IMR-90 (cell line): ENCODE data around the gene C15orf39. TPM values are rescaled to one million over a fixed set of nuclear protein-coding genes. Genes with fewer than 3 reads are reported as not detected.

ENCODE experiments used
- ATAC-seq: fragments of 200-7000 bp; cut with Tn5 transposase; 2 replicates; pipeline ENCODE4 v1.9.1; 2020; ENCODE audit warnings: low read depth, mild to moderate bottlenecking, moderate library complexity
- BruUV-seq: library from RNA; stranded (reverse); fragments of 400-500 nt; replicated peaks from 2 replicates; lab custom pipeline; 2021; lab: Mats Ljungman, UMichigan
- CTCF ChIA-PET: fragments of 300-600 bp; formaldehyde crosslinking; extraction: SDS; loops from one replicate; lab custom pipeline; 2021; ENCODE audit warnings: antibody characterized with exemption; lab: Yijun Ruan, JAX
- POLR2A ChIA-PET: fragments of 300-600 bp; sonication (Branson Sonifier 250); formaldehyde crosslinking; loops from one replicate; lab custom pipeline; 2022; ENCODE audit warnings: antibody characterized with exemption; ENCODE audit not compliant: unreplicated experiment; lab: Charles Lee
- DNase-seq: peaks from one replicate; pipeline ENCODE4 v3.0.0; 2013
- H2AFZ ChIP-seq: replicated peaks from 2 replicates; pipeline ENCODE3; 2013; ENCODE audit warnings: low read length, mild to moderate bottlenecking; ENCODE audit not compliant: poor library complexity
- H2AK5ac ChIP-seq: 2 replicates; pipeline ENCODE4 v1.6.1; 2013; ENCODE audit warnings: low read depth, low read length, inconsistent platforms
- H2AK9ac ChIP-seq: replicated peaks from 2 replicates; pipeline ENCODE3; 2013; ENCODE audit warnings: mild to moderate bottlenecking, low read depth, low read length, moderate library complexity; ENCODE audit not compliant: poor library complexity
- H2BK120ac ChIP-seq: 2 replicates; pipeline ENCODE4 v1.6.1; 2013; ENCODE audit warnings: low read depth, low read length, inconsistent platforms
- H2BK15ac ChIP-seq: 3 replicates; pipeline ENCODE4 v1.6.1; 2013; ENCODE audit warnings: low read depth, low read length, inconsistent platforms
- H2BK20ac ChIP-seq: 2 replicates; pipeline ENCODE4 v1.6.1; 2013; ENCODE audit warnings: low read depth, mild to moderate bottlenecking, inconsistent platforms, low read length, moderate library complexity
- H2BK5ac ChIP-seq: 2 replicates; pipeline ENCODE4 v1.6.1; 2013; ENCODE audit warnings: mild to moderate bottlenecking, low read depth, low read length, inconsistent platforms; ENCODE audit not compliant: poor library complexity, severe bottlenecking
- H3K14ac ChIP-seq: replicated peaks from 2 replicates; pipeline ENCODE4 v1.6.1; 2013; ENCODE audit warnings: low read depth, low read length, inconsistent platforms
- H3K18ac ChIP-seq: 2 replicates; pipeline ENCODE4 v1.6.1; 2013; ENCODE audit warnings: low read depth, low read length, control low read depth
- H3K23ac ChIP-seq: 2 replicates; pipeline ENCODE4 v1.6.1; 2013; ENCODE audit warnings: low read depth, low read length, inconsistent platforms
- H3K27ac ChIP-seq: 2 replicates; pipeline ENCODE4 v1.5.1; 2013; ENCODE audit warnings: mild to moderate bottlenecking, control low read depth, low read length; ENCODE audit not compliant: insufficient read depth
- H3K27me3 ChIP-seq: 2 replicates; pipeline ENCODE4 v1.6.1; 2013; ENCODE audit warnings: low read length; ENCODE audit not compliant: control insufficient read depth, insufficient read depth
- H3K36me3 ChIP-seq: 2 replicates; pipeline ENCODE4 v1.6.1; 2013; ENCODE audit warnings: low read length, mixed read lengths; ENCODE audit not compliant: control insufficient read depth, insufficient read depth
- H3K4ac ChIP-seq: 2 replicates; pipeline ENCODE4 v1.6.1; 2013; ENCODE audit warnings: low read depth, low read length, inconsistent platforms
- H3K4me1 ChIP-seq: 2 replicates; pipeline ENCODE4 v1.6.1; 2013; ENCODE audit warnings: low read length, mixed read lengths; ENCODE audit not compliant: control insufficient read depth, insufficient read depth
- H3K4me2 ChIP-seq: 2 replicates; pipeline ENCODE4 v1.6.1; 2013; ENCODE audit warnings: low read depth, mild to moderate bottlenecking, control low read depth, low read length, moderate library complexity
- H3K4me3 ChIP-seq: 2 replicates; pipeline ENCODE4 v1.5.1; 2013; ENCODE audit warnings: low read depth, mild to moderate bottlenecking, control low read depth, low read length, moderate library complexity; ENCODE audit not compliant: insufficient read depth
- H3K56ac ChIP-seq: 2 replicates; pipeline ENCODE4 v1.6.1; 2013; ENCODE audit warnings: low read length, inconsistent platforms; ENCODE audit not compliant: insufficient read depth; ENCODE audit errors: extremely low read depth
- H3K79me1 ChIP-seq, 2 experiments: 2 replicates each; pipeline ENCODE4 v1.6.1; 2013; ENCODE audit warnings: low read length in 2 of 2, inconsistent platforms in 1 of 2, low read depth in 1 of 2
- H3K9ac ChIP-seq: 2 replicates; pipeline ENCODE4 v1.6.1; 2013; ENCODE audit warnings: low read depth, low read length, control low read depth
- H3K9me1 ChIP-seq: 2 replicates; pipeline ENCODE4 v1.6.1; 2013; ENCODE audit warnings: low read length, inconsistent platforms; ENCODE audit not compliant: insufficient read depth
- H3K9me3 ChIP-seq: 2 replicates; pipeline ENCODE4 v1.6.1; 2013; ENCODE audit warnings: low read length; ENCODE audit not compliant: control insufficient read depth, insufficient read depth
- H4K20me1 ChIP-seq: 2 replicates; pipeline ENCODE4 v1.6.1; 2013; ENCODE audit warnings: low read length, inconsistent platforms; ENCODE audit not compliant: insufficient read depth
- H4K5ac ChIP-seq: 2 replicates; pipeline ENCODE4 v1.6.1; 2013; ENCODE audit warnings: mild to moderate bottlenecking, low read depth, low read length, control low read depth
- H4K8ac ChIP-seq, 2 experiments: 2 replicates each; pipeline ENCODE4 v1.6.1; 2013; ENCODE audit warnings: low read depth in 2 of 2, low read length in 2 of 2, control low read depth in 1 of 2, inconsistent platforms in 1 of 2
- H4K91ac ChIP-seq: 2 replicates; pipeline ENCODE4 v1.6.1; 2013; ENCODE audit warnings: low read depth, low read length, inconsistent platforms; ENCODE audit not compliant: insufficient read depth
- BHLHE40 ChIP-seq: fragments of 150-350 bp; IDR thresholded peaks from 2 replicates; pipeline ENCODE4 v1.6.1; 2016; ENCODE audit warnings: mild to moderate bottlenecking, low read depth, low read length
- CEBPB ChIP-seq: IDR thresholded peaks from 2 replicates; pipeline ENCODE4 v1.6.1; 2012; ENCODE audit warnings: low read depth, low read length, improper control_type of control experiment
- FOS ChIP-seq: fragments of 150-350 bp; IDR thresholded peaks from 2 replicates; pipeline ENCODE4 v1.6.1; 2016; ENCODE audit warnings: low read depth, low read length
- MAFK ChIP-seq: IDR thresholded peaks from 2 replicates; pipeline ENCODE4 v1.6.1; 2012; ENCODE audit warnings: low read depth, low read length, improper control_type of control experiment
- MAZ ChIP-seq: IDR thresholded peaks from 2 replicates; pipeline ENCODE4 v1.6.1; 2012; ENCODE audit warnings: low read depth, mild to moderate bottlenecking, low read length, improper control_type of control experiment, moderate library complexity, borderline replicate concordance
- MXI1 ChIP-seq: IDR thresholded peaks from 2 replicates; pipeline ENCODE4 v1.6.1; 2012; ENCODE audit warnings: low read depth, mild to moderate bottlenecking, low read length, moderate library complexity, borderline replicate concordance
- NFE2L2 ChIP-seq: fragments of 150-350 bp; IDR thresholded peaks from 2 replicates; pipeline ENCODE4 v1.6.1; 2016; ENCODE audit warnings: low read depth, mild to moderate bottlenecking, low read length
- RAD21 ChIP-seq: IDR thresholded peaks from 2 replicates; pipeline ENCODE4 v1.6.1; 2012; ENCODE audit warnings: low read length, improper control_type of control experiment
- RCOR1 ChIP-seq: IDR thresholded peaks from 2 replicates; pipeline ENCODE4 v1.6.1; 2012; ENCODE audit warnings: mild to moderate bottlenecking, low read length, improper control_type of control experiment; ENCODE audit not compliant: insufficient replicate concordance
- RFX5 ChIP-seq: IDR thresholded peaks from 2 replicates; pipeline ENCODE4 v1.8.0; 2012; ENCODE audit warnings: low read depth, mild to moderate bottlenecking, low read length, moderate library complexity
- SMC3 ChIP-seq: fragments of 150-350 bp; IDR thresholded peaks from 2 replicates; pipeline ENCODE4 v1.6.1; 2016; ENCODE audit warnings: low read depth, mild to moderate bottlenecking, antibody characterized with exemption, low read length, moderate library complexity
- WGBS, 2 experiments: methylation state at CpG; one replicate each; pipeline versions ENCODE4 v1.1.5 to v1.1.7; 2013; ENCODE audit warnings: missing lambda C conversion rate in 2 of 2; ENCODE audit not compliant: insufficient read length in 1 of 2; ENCODE audit errors: extremely low coverage in 2 of 2; 5-methylcytosine and 5-hydroxymethylcytosine counted together
- dilution Hi-C: fragments of 300-500 bp; cut with HindIII; formaldehyde crosslinking; loops from one replicate; pipeline ENCODE4 v1.14.3; 2018; ENCODE audit warnings: low sequenced_read_pairs; ENCODE audit not compliant: unreplicated experiment
- in situ Hi-C: fragments of 300-500 bp; cut with MboI; formaldehyde crosslinking; loops from 3 replicates; pipeline ENCODE4 v1.14.3; 2019; ENCODE audit warnings: low sequenced_read_pairs, inconsistent platforms, mixed read lengths
- intact Hi-C: fragments of 100-400 bp; cut with micrococcal nuclease; formaldehyde crosslinking; loops from 2 replicates; pipeline ENCODE4 v1.10.0; 2022
- polyA plus RNA-seq, 3 experiments: library from polyadenylated mRNA; depleted of rRNA; stranded (reverse); fragments of >200 nt; gene quantifications; 2 replicates each; pipeline ENCODE4 v1.2.3, GENCODE V29; 2012; ENCODE audit warnings: low replicate concordance in 1 of 3
- total RNA-seq: library from RNA; depleted of rRNA; stranded (reverse); fragments of >200 nt; gene quantifications from 2 replicates; pipeline ENCODE4 v1.2.3, GENCODE V29; 2012
- TF ChIP-seq, protein P1 (sequence below): fragments of 150-350 bp; IDR thresholded peaks from 2 replicates; pipeline ENCODE4 v1.6.1; 2017; ENCODE audit warnings: mild to moderate bottlenecking, antibody characterized with exemption, low read length, low read depth
- TF ChIP-seq, protein P2 (sequence below): fragments of 150-350 bp; IDR thresholded peaks from 2 replicates; pipeline ENCODE4 v1.6.1; 2016; ENCODE audit warnings: low read depth, mild to moderate bottlenecking, low read length, moderate library complexity, borderline replicate concordance
- TF ChIP-seq, protein P3 (sequence below): conservative IDR thresholded peaks from 2 replicates; pipeline ENCODE4 v1.5.1; 2012; ENCODE audit warnings: mild to moderate bottlenecking, low read depth, low read length, improper control_type of control experiment

Gene C15orf39
- total and polyA plus RNA-seq, 2 of the 4 experiments (the other 2 are of a cell fraction), result 1.3 to 5.7 TPM

DNA sequence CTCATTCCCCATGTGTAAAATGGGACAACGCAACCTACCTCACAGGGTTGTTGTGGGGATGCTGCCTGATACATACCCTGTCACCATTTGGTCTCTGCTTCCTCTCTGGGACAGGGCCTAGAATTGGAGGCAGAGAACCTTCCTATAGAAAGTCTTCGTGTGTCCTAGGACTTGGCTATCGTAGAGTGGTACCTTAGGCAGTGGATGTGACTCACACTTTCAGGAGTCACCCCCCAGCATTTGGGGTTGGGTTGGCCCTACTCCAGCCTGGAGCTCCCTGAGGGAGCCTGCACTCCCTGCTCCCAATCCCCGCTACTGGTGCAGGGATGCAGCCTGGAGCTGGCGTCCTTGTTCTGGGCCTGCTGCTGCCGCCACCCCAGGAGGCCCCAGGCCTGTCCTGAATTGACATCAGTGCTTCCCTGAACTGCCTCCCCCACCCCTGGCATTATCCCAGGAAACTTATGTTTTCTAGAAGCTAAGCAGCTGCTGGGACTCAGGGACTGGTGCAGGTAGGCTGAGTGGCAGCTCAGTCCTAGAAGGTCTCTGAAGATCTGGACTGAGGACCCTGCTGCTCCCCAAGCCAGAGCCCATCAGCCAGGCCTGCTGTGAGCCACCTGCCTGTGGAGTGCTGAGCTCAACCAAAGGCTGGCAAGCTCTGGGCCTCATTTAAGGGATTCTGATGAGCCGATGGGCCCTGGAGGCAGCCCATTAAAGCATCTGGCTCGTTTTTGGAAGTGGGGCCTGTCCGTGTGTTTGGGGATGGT, 9.9 kb downstream of the C15orf39 start:
- Histone ChIP-seq H3K9me1 (no peaks in the 10 kb centered on the region), H3K27ac (no peak overlapping the region), H3K4me1 (no peaks in the 10 kb centered on the region), H3K56ac (no peak overlapping the region), H3K4ac (no peak overlapping the region), H4K5ac (no peak overlapping the region), H2AK5ac (no peak overlapping the region), H3K79me1 (peaks cover 17 to 51% of the 10 kb centered on the region in 2 experiments), H2BK15ac (no peak overlapping the region), H4K8ac (no peak overlapping the region), H3K23ac (no peak overlapping the region), H4K91ac (no peak overlapping the region), H2BK5ac (no peak overlapping the region), H3K36me3 (peaks cover 62% of the 10 kb centered on the region), H3K27me3 (no peaks in the 10 kb centered on the region), H3K14ac (no peak overlapping the region), H2BK120ac (no peak overlapping the region), H3K9ac (no peak overlapping the region), H2AK9ac (no peak overlapping the region), H3K4me3 (no peak overlapping the region), H2BK20ac (no peak overlapping the region), H4K20me1 (peaks cover 81% of the 10 kb centered on the region), H3K4me2 (no peak overlapping the region), H3K9me3 (no peaks in the 10 kb centered on the region), H2AFZ (no peak overlapping the region), H3K18ac (no peak overlapping the region)
- no peak for ATAC-seq
- WGBS, 2 experiments, result 80% methylated on average over 3 of the region's 9 CpGs; no CpG with 5 or more reads in 1 of the 2 experiments
- POLR2A ChIA-PET, result no interaction called here
- in situ Hi-C loops, result no loop called here
- BruUV-seq, result no TSS peak
- dilution Hi-C loops, result no loop called here
- intact Hi-C loops, result no loop called here
- DNase-seq, result no peak
- TF ChIP-seq FOS (no peak), SMC3 (no peak), MAFK (no peak), BHLHE40 (no peak), RCOR1 (no peak), MXI1 (no peak), CEBPB (no peak), NFE2L2 (no peak), MAZ (no peak), RAD21 (no peak), RFX5 (no peak)
- TF ChIP-seq, protein P1, sequence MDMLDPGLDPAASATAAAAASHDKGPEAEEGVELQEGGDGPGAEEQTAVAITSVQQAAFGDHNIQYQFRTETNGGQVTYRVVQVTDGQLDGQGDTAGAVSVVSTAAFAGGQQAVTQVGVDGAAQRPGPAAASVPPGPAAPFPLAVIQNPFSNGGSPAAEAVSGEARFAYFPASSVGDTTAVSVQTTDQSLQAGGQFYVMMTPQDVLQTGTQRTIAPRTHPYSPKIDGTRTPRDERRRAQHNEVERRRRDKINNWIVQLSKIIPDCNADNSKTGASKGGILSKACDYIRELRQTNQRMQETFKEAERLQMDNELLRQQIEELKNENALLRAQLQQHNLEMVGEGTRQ, result no peak
- TF ChIP-seq, protein P2, sequence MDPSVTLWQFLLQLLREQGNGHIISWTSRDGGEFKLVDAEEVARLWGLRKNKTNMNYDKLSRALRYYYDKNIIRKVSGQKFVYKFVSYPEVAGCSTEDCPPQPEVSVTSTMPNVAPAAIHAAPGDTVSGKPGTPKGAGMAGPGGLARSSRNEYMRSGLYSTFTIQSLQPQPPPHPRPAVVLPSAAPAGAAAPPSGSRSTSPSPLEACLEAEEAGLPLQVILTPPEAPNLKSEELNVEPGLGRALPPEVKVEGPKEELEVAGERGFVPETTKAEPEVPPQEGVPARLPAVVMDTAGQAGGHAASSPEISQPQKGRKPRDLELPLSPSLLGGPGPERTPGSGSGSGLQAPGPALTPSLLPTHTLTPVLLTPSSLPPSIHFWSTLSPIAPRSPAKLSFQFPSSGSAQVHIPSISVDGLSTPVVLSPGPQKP, result no peak
- TF ChIP-seq, protein P3, sequence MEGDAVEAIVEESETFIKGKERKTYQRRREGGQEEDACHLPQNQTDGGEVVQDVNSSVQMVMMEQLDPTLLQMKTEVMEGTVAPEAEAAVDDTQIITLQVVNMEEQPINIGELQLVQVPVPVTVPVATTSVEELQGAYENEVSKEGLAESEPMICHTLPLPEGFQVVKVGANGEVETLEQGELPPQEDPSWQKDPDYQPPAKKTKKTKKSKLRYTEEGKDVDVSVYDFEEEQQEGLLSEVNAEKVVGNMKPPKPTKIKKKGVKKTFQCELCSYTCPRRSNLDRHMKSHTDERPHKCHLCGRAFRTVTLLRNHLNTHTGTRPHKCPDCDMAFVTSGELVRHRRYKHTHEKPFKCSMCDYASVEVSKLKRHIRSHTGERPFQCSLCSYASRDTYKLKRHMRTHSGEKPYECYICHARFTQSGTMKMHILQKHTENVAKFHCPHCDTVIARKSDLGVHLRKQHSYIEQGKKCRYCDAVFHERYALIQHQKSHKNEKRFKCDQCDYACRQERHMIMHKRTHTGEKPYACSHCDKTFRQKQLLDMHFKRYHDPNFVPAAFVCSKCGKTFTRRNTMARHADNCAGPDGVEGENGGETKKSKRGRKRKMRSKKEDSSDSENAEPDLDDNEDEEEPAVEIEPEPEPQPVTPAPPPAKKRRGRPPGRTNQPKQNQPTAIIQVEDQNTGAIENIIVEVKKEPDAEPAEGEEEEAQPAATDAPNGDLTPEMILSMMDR, result no peak
- CTCF ChIA-PET, result no interaction called here
